CD4-positive, alpha-beta T cell (primary cell): Measurements from ENCODE around the gene EXOC6. TPM values are rescaled to one million over a fixed set of nuclear protein-coding genes. Genes with fewer than 3 reads are reported as not detected.

Source experiments
- ATAC-seq: fragments of 200-7000 bp; cut with Tn5 transposase; one replicate; pipeline ENCODE4 v1.10.0; 2022; ENCODE audit warnings: mild to moderate bottlenecking; ENCODE audit not compliant: poor library complexity
- CTCF ChIA-PET: fragments of 350-600 bp; sonication (Branson Sonifier 250); formaldehyde crosslinking; loops from one replicate; lab custom pipeline; 2021; ENCODE audit warnings: antibody characterized with exemption, inconsistent platforms; lab: Charles Lee
- POLR2A ChIA-PET: fragments of 350-600 bp; sonication (Branson Sonifier 250); formaldehyde crosslinking; loops from one replicate; lab custom pipeline; 2021; ENCODE audit warnings: antibody characterized with exemption, inconsistent platforms; lab: Charles Lee
- DNase-seq, 14 experiments: peaks; one replicate each; pipeline ENCODE4 v3.0.0-alpha.2; 2013 to 2020; ENCODE audit warnings: mixed read lengths in 2 of 14
- H3K27ac ChIP-seq, 2 donors: one replicate each; pipeline versions ENCODE4 v1.5.1 to v1.7.0; 2013; ENCODE audit warnings: low read length in 2 of 2, low read depth in 1 of 2, mild to moderate bottlenecking in 1 of 2
- H3K27me3 ChIP-seq, 2 experiments: 1 replicate in 1 of 2; 2 replicates in 1 of 2; pipeline versions ENCODE4 v1.6.1 to v1.7.0; 2013; ENCODE audit warnings: low read length in 2 of 2, control low read depth in 1 of 2, mild to moderate bottlenecking in 1 of 2, moderate library complexity in 1 of 2; ENCODE audit not compliant: insufficient read depth in 2 of 2, control insufficient read depth in 1 of 2
- H3K36me3 ChIP-seq: one replicate; pipeline ENCODE4 v1.6.1; 2013; ENCODE audit warnings: low read length, control low read depth; ENCODE audit not compliant: insufficient read depth
- H3K4me1 ChIP-seq: one replicate; pipeline ENCODE4 v1.6.1; 2013; ENCODE audit warnings: low read length, control low read depth; ENCODE audit not compliant: insufficient read depth
- H3K4me3 ChIP-seq: one replicate; pipeline ENCODE4 v1.5.1; 2013; ENCODE audit warnings: mild to moderate bottlenecking, low read length, moderate library complexity
- H3K9me3 ChIP-seq, 2 experiments: 1 replicate in 1 of 2; 2 replicates in 1 of 2; pipeline versions ENCODE4 v1.6.1 to v1.7.0; 2013; ENCODE audit warnings: low read length in 2 of 2, mild to moderate bottlenecking in 2 of 2, control low read depth in 1 of 2, moderate library complexity in 1 of 2; ENCODE audit not compliant: control insufficient read depth in 1 of 2, insufficient read depth in 1 of 2
- H3K27ac Mint-ChIP-seq: one replicate; pipeline ENCODE4 v1.8.0; 2020; ENCODE audit warnings: mixed read lengths
- H3K27me3 Mint-ChIP-seq: one replicate; pipeline ENCODE4 v1.8.0; 2021; ENCODE audit warnings: mixed read lengths
- H3K36me3 Mint-ChIP-seq: one replicate; pipeline ENCODE4 v1.8.0; 2021; ENCODE audit warnings: low read depth, mixed read lengths
- H3K4me1 Mint-ChIP-seq: one replicate; pipeline ENCODE4 v1.8.0; 2021; ENCODE audit warnings: low read depth, mixed read lengths
- H3K4me3 Mint-ChIP-seq: one replicate; pipeline ENCODE4 v1.8.0; 2020; ENCODE audit warnings: mild to moderate bottlenecking, mixed read lengths
- H3K9me3 Mint-ChIP-seq: one replicate; pipeline ENCODE4 v1.8.0; 2020; ENCODE audit warnings: mixed read lengths
- intact Hi-C, 2 experiments: fragments of 100-400 bp; cut with DNase I in 1 of 2; cut with micrococcal nuclease in 1 of 2; formaldehyde crosslinking; loops; one replicate each; pipeline versions ENCODE4 v1.15.1 to v1.9.0; 2023 to 2025; cut with DNase I, micrococcal nuclease
- total RNA-seq, 174 experiments: library from RNA in 2 of 174; stranded (reverse) in 2 of 174; gene quantifications; one replicate each; pipeline ENCODE4 v1.2.3 and lab custom pipeline; 2021 to 2026
- TF ChIP-seq, protein P1 (sequence below): fragments of 200-600 bp; IDR thresholded peaks from one replicate; pipeline ENCODE4 v1.8.0; 2022; ENCODE audit warnings: antibody characterized with exemption, mild to moderate bottlenecking

The EXOC6 gene
- total RNA-seq, 2 experiments from 2014 or later, result 6.6 to 7.4 TPM

- Histone ChIP-seq H3K27me3 (no peaks in the 10 kb centered on the region), H3K9me3 (no peaks in the 10 kb centered on the region), H3K27ac (peak overlapping the region in 1 of 2 donors; percentile 72), H3K4me1 (peaks cover 12% of the 10 kb centered on the region), H3K4me3 (peak overlapping the region; percentile 69), H3K36me3 (no peaks in the 10 kb centered on the region)
- CTCF ChIA-PET, result interaction anchor here (0.6 to 1.3 kb wide), 2 partner anchors 11 to 853 kb away, joined by 3 to 4 read pairs; partner anchors contain the start of gene FRA10AC1
- DNase-seq (no peak), ATAC-seq (no peak)
- peak overlapping the region; percentile 85 for H3K27ac Mint-ChIP-seq
- intact Hi-C loops, result loop anchor here in 1 of 2 experiments (5.0 to 10.0 kb wide), 8 partner anchors 257 to 1687 kb away; partner anchors contain the start of genes CEP55, CPEB3, FRA10AC1 and HECTD2
- POLR2A ChIA-PET, result interaction anchor here (0.7 to 2.9 kb wide), 15 partner anchors 11 to 1686 kb away, joined by 3 to 33 read pairs (median 6); partner anchors contain the start of genes CEP55, CPEB3, FRA10AC1 and KIF11
- TF ChIP-seq, protein P1, sequence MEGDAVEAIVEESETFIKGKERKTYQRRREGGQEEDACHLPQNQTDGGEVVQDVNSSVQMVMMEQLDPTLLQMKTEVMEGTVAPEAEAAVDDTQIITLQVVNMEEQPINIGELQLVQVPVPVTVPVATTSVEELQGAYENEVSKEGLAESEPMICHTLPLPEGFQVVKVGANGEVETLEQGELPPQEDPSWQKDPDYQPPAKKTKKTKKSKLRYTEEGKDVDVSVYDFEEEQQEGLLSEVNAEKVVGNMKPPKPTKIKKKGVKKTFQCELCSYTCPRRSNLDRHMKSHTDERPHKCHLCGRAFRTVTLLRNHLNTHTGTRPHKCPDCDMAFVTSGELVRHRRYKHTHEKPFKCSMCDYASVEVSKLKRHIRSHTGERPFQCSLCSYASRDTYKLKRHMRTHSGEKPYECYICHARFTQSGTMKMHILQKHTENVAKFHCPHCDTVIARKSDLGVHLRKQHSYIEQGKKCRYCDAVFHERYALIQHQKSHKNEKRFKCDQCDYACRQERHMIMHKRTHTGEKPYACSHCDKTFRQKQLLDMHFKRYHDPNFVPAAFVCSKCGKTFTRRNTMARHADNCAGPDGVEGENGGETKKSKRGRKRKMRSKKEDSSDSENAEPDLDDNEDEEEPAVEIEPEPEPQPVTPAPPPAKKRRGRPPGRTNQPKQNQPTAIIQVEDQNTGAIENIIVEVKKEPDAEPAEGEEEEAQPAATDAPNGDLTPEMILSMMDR, result no peak
- H3K27me3 Mint-ChIP-seq, result no peaks in the 10 kb centered on the region
- peak overlapping the region; percentile 92 for H3K4me3 Mint-ChIP-seq
- H3K9me3 Mint-ChIP-seq, result no peaks in the 10 kb centered on the region
- no peaks in the 10 kb centered on the region for H3K36me3 Mint-ChIP-seq
- H3K4me1 Mint-ChIP-seq, result peaks cover 37% of the 10 kb centered on the region
These were observed 860 bp downstream of the EXOC6 start for GRCh38 chr10:92849234-92849525.

- peaks cover 12% of the 10 kb centered on the region for H3K4me1 ChIP-seq
- no peak overlapping the region for H3K27ac ChIP-seq
- H3K36me3 ChIP-seq, result no peaks in the 10 kb centered on the region
- Mint-ChIP-seq H3K27me3 (no peaks in the 10 kb centered on the region), H3K27ac (peak overlapping the region; percentile 85), H3K9me3 (no peaks in the 10 kb centered on the region), H3K36me3 (no peaks in the 10 kb centered on the region), H3K4me3 (peak overlapping the region; percentile 92), H3K4me1 (peaks cover 41% of the 10 kb centered on the region)
- no peak for DNase-seq
- H3K27me3 ChIP-seq, result no peaks in the 10 kb centered on the region
- no peak for ATAC-seq
- TF ChIP-seq, protein P1, result no peak
- ChIA-PET CTCF (interaction anchor here (0.6 to 0.7 kb wide), 2 partner anchors 8 to 852 kb away, joined by 3 read pairs; partner anchors contain the start of gene FRA10AC1), POLR2A (interaction anchor here (0.7 to 2.9 kb wide), 6 partner anchors 18 to 1686 kb away, joined by 3 to 33 read pairs (median 8); partner anchors contain the start of genes CEP55 and KIF11)
- H3K4me3 ChIP-seq, result no peak overlapping the region
- no peaks in the 10 kb centered on the region for H3K9me3 ChIP-seq
- intact Hi-C loops, result loop anchor here in 1 of 2 experiments (5.0 to 10.0 kb wide), 8 partner anchors 257 to 1687 kb away; partner anchors contain the start of genes CEP55, CPEB3, FRA10AC1 and HECTD2
These were observed 1.3 kb downstream of the EXOC6 start for GRCh38 chr10:92849576-92850090.

DNA sequence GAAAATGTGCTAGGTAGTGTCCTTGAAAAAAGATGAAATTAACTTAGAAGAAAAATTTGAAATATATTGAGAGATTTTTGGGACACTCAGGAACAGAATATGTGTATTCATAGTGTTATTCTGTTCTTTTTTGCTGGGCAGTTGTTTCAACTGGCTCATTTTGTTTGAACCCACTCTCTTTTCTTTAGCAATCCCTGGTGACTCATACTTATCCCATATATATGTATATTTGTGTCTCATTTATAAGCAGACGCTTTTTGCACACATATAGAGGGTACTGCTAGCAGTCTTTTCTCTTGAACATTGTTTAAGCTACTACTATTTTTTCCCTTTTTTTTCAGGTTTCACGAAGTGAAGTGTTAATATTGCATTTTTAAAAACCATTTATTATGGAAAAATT lies 1.9 kb downstream of the EXOC6 start:
- no peak for ATAC-seq
- CTCF ChIA-PET, result interaction anchor here (0.7 kb wide), 1 partner anchor 9 kb away, joined by 3 read pairs; no protein-coding TSS in a partner anchor

More for the DNA sequence above, 1.9 kb downstream of the EXOC6 start:
- H3K4me1 Mint-ChIP-seq, result peaks cover 47% of the 10 kb centered on the region
- no peaks in the 10 kb centered on the region for H3K9me3 ChIP-seq
- peaks cover 12% of the 10 kb centered on the region for H3K4me1 ChIP-seq
- TF ChIP-seq, protein P1, result no peak
- H3K4me3 Mint-ChIP-seq, result no peak overlapping the region
- no peaks in the 10 kb centered on the region for H3K27me3 ChIP-seq
- POLR2A ChIA-PET, result no interaction called here
- H3K36me3 ChIP-seq, result no peaks in the 10 kb centered on the region
- no peak overlapping the region for H3K27ac Mint-ChIP-seq
- DNase-seq, result no peak
- intact Hi-C loops, result no loop called here
- no peak overlapping the region for H3K27ac ChIP-seq
- H3K4me3 ChIP-seq, result no peak overlapping the region
- H3K27me3 Mint-ChIP-seq, result no peaks in the 10 kb centered on the region
- no peaks in the 10 kb centered on the region for H3K36me3 Mint-ChIP-seq
- H3K9me3 Mint-ChIP-seq, result no peaks in the 10 kb centered on the region
